Activated CD8-positive, alpha-beta memory T cell treated with anti-CD3 and anti-CD28 coated beads, Interleukin-2, amount 10 ng/mL, durations not matched to agents 7 days and 5 days (primary cell): ENCODE results near the gene WNT7A. TPM values are rescaled to one million over a fixed set of nuclear protein-coding genes. Genes with fewer than 3 reads are reported as not detected.

Experiments used
- ATAC-seq: fragments of 150-1000 bp; cut with Tn5 transposase; one replicate; pipeline ENCODE4 v1.10.0; 2021; ENCODE audit warnings: moderate library complexity
- CTCF ChIA-PET: fragments of 350-600 bp; sonication (Branson Sonifier 250); formaldehyde crosslinking; loops from one replicate; lab custom pipeline; 2021; ENCODE audit warnings: antibody characterized with exemption; lab: Charles Lee
- DNase-seq: peaks from one replicate; pipeline ENCODE4 v3.0.0-alpha.2; 2020
- H3K27ac Mint-ChIP-seq: one replicate; pipeline ENCODE4 v1.8.0; 2021; ENCODE audit warnings: mild to moderate bottlenecking, mixed read lengths
- H3K27me3 Mint-ChIP-seq: one replicate; pipeline ENCODE4 v1.8.0; 2021; ENCODE audit warnings: mixed read lengths
- H3K36me3 Mint-ChIP-seq: one replicate; pipeline ENCODE4 v1.8.0; 2021; ENCODE audit warnings: mild to moderate bottlenecking, mixed read lengths
- H3K4me1 Mint-ChIP-seq: one replicate; pipeline ENCODE4 v1.8.0; 2021; ENCODE audit warnings: mixed read lengths
- H3K4me3 Mint-ChIP-seq: one replicate; pipeline ENCODE4 v1.8.0; 2021; ENCODE audit warnings: mild to moderate bottlenecking, moderate library complexity, mixed read lengths
- H3K9me3 Mint-ChIP-seq: one replicate; pipeline ENCODE4 v1.8.0; 2022; ENCODE audit warnings: low read depth, mixed read lengths
- total RNA-seq, 2 experiments: library from RNA; stranded (reverse); gene quantifications; one replicate each; pipeline ENCODE4 v1.2.3, GENCODE V29; 2021

The WNT7A gene
- total RNA-seq, 2 experiments from 2014 or later, result not detected

GRCh38 chr3:13792512-13793371 lies 87.1 kb downstream of the WNT7A start:
- no peaks in the 10 kb centered on the region for H3K9me3 Mint-ChIP-seq
- no peak overlapping the region for H3K27ac Mint-ChIP-seq
- ATAC-seq (no peak), DNase-seq (no peak)
- H3K4me1 Mint-ChIP-seq, result no peaks in the 10 kb centered on the region
- H3K4me3 Mint-ChIP-seq, result no peak overlapping the region
- no peaks in the 10 kb centered on the region for H3K36me3 Mint-ChIP-seq
- peaks cover 5% of the 10 kb centered on the region for H3K27me3 Mint-ChIP-seq
- CTCF ChIA-PET, result no interaction called here

GRCh38 chr3:13792051-13792490 lies 87.8 kb downstream of the WNT7A start:
- no peak for DNase-seq
- Mint-ChIP-seq H3K9me3 (no peaks in the 10 kb centered on the region), H3K27ac (no peak overlapping the region), H3K27me3 (peaks cover 2% of the 10 kb centered on the region), H3K4me3 (no peak overlapping the region), H3K4me1 (no peaks in the 10 kb centered on the region), H3K36me3 (no peaks in the 10 kb centered on the region)
- ATAC-seq, result no peak
- CTCF ChIA-PET, result no interaction called here

GRCh38 chr3:13791198-13792050 lies 88.4 kb downstream of the WNT7A start:
- H3K4me1 Mint-ChIP-seq, result no peaks in the 10 kb centered on the region
- H3K9me3 Mint-ChIP-seq, result no peaks in the 10 kb centered on the region
- ATAC-seq (no peak), DNase-seq (no peak)
- H3K27me3 Mint-ChIP-seq, result peaks cover 2% of the 10 kb centered on the region
- no peaks in the 10 kb centered on the region for H3K36me3 Mint-ChIP-seq
- CTCF ChIA-PET, result no interaction called here
- no peak overlapping the region for H3K27ac Mint-ChIP-seq
- no peak overlapping the region for H3K4me3 Mint-ChIP-seq

- Mint-ChIP-seq H3K27ac (no peak overlapping the region), H3K36me3 (no peaks in the 10 kb centered on the region), H3K4me1 (no peaks in the 10 kb centered on the region), H3K9me3 (no peaks in the 10 kb centered on the region), H3K4me3 (no peak overlapping the region), H3K27me3 (no peaks in the 10 kb centered on the region)
- DNase-seq, result no peak
- CTCF ChIA-PET, result no interaction called here
- no peak for ATAC-seq
Observed at GRCh38 chr3:13790376-13791197, 89.3 kb downstream of the WNT7A start.

GRCh38 chr3:13788522-13789424 lies 91.1 kb downstream of the WNT7A start:
- Mint-ChIP-seq H3K9me3 (no peaks in the 10 kb centered on the region), H3K4me3 (no peak overlapping the region), H3K4me1 (no peaks in the 10 kb centered on the region), H3K36me3 (no peaks in the 10 kb centered on the region), H3K27me3 (peaks cover 3% of the 10 kb centered on the region), H3K27ac (no peak overlapping the region)
- ATAC-seq (no peak), DNase-seq (no peak)
- CTCF ChIA-PET, result no interaction called here

- CTCF ChIA-PET, result no interaction called here
Observed at GRCh38 chr3:13787533-13788132, 92.2 kb downstream of the WNT7A start.

GRCh38 chr3:13786811-13787210 lies 93.1 kb downstream of the WNT7A start:
- no peaks in the 10 kb centered on the region for H3K4me1 Mint-ChIP-seq
- H3K27ac Mint-ChIP-seq, result no peak overlapping the region
- DNase-seq (no peak), ATAC-seq (no peak)
- H3K36me3 Mint-ChIP-seq, result no peaks in the 10 kb centered on the region
- no peaks in the 10 kb centered on the region for H3K9me3 Mint-ChIP-seq
- no peak overlapping the region for H3K4me3 Mint-ChIP-seq
- CTCF ChIA-PET, result no interaction called here
- peaks cover 10% of the 10 kb centered on the region for H3K27me3 Mint-ChIP-seq

More at GRCh38 chr3:13787533-13788132, 92.2 kb downstream of the WNT7A start:
- ATAC-seq, result no peak
- Mint-ChIP-seq H3K27ac (no peak overlapping the region), H3K27me3 (peaks cover 6% of the 10 kb centered on the region), H3K4me1 (no peaks in the 10 kb centered on the region), H3K9me3 (no peaks in the 10 kb centered on the region), H3K36me3 (no peaks in the 10 kb centered on the region), H3K4me3 (no peak overlapping the region)
- DNase-seq, result no peak

GRCh38 chr3:13785853-13786436 lies 93.9 kb downstream of the WNT7A start:
- Mint-ChIP-seq H3K27me3 (peaks cover 15% of the 10 kb centered on the region), H3K4me1 (no peaks in the 10 kb centered on the region), H3K9me3 (no peaks in the 10 kb centered on the region), H3K27ac (no peak overlapping the region), H3K4me3 (no peak overlapping the region), H3K36me3 (no peaks in the 10 kb centered on the region)
- DNase-seq, result no peak
- ATAC-seq, result no peak
- CTCF ChIA-PET, result no interaction called here

- no peak overlapping the region for H3K4me3 Mint-ChIP-seq
- DNase-seq (no peak), ATAC-seq (no peak)
- no peak overlapping the region for H3K27ac Mint-ChIP-seq
- no peaks in the 10 kb centered on the region for H3K36me3 Mint-ChIP-seq
- H3K4me1 Mint-ChIP-seq, result no peaks in the 10 kb centered on the region
- H3K27me3 Mint-ChIP-seq, result peaks cover 15% of the 10 kb centered on the region
- CTCF ChIA-PET, result no interaction called here
- H3K9me3 Mint-ChIP-seq, result no peaks in the 10 kb centered on the region
Observed at GRCh38 chr3:13785351-13785750, 94.5 kb downstream of the WNT7A start.

- Mint-ChIP-seq H3K4me1 (no peaks in the 10 kb centered on the region), H3K27me3 (peaks cover 15% of the 10 kb centered on the region), H3K27ac (no peak overlapping the region), H3K9me3 (no peaks in the 10 kb centered on the region), H3K36me3 (no peaks in the 10 kb centered on the region), H3K4me3 (no peak overlapping the region)
- CTCF ChIA-PET, result no interaction called here
- ATAC-seq, result no peak
- no peak for DNase-seq
Observed at GRCh38 chr3:13783476-13783875, 96.4 kb downstream of the WNT7A start.

GRCh38 chr3:13782501-13782900 lies 97.4 kb downstream of the WNT7A start:
- CTCF ChIA-PET, result no interaction called here
- Mint-ChIP-seq H3K27me3 (peaks cover 15% of the 10 kb centered on the region), H3K4me3 (no peak overlapping the region), H3K27ac (no peak overlapping the region), H3K36me3 (no peaks in the 10 kb centered on the region), H3K9me3 (no peaks in the 10 kb centered on the region), H3K4me1 (no peaks in the 10 kb centered on the region)
- ATAC-seq (no peak), DNase-seq (no peak)

- DNase-seq (no peak), ATAC-seq (no peak)
- H3K36me3 Mint-ChIP-seq, result no peaks in the 10 kb centered on the region
- no peaks in the 10 kb centered on the region for H3K9me3 Mint-ChIP-seq
- H3K4me1 Mint-ChIP-seq, result no peaks in the 10 kb centered on the region
- peaks cover 15% of the 10 kb centered on the region for H3K27me3 Mint-ChIP-seq
- CTCF ChIA-PET, result no interaction called here
- H3K27ac Mint-ChIP-seq, result no peak overlapping the region
- H3K4me3 Mint-ChIP-seq, result no peak overlapping the region
Observed at GRCh38 chr3:13781417-13781816, 98.5 kb downstream of the WNT7A start.
